Measurements from ENCODE around the gene MMP17.

The MMP17 gene

GRCh38 chr12:131896080-131896810 is 68.1 kb downstream of the MMP17 start:
- DNase-seq, result peak; percentile 75 to 78

GRCh38 chr12:131896811-131897270 is 68.6 kb downstream of the MMP17 start:
- no peak for DNase-seq

- no peak for DNase-seq
These were observed 69.1 kb downstream of the MMP17 start for GRCh38 chr12:131897276-131897675.

- no peak for DNase-seq
These were observed 69.7 kb downstream of the MMP17 start for GRCh38 chr12:131897875-131898274.

- DNase-seq, result no peak
These were observed 72.2 kb downstream of the MMP17 start for GRCh38 chr12:131900397-131900796.
